T-helper 17 cell (primary cell): ENCODE data around the gene CHRNB1. TPM values are rescaled to one million over a fixed set of nuclear protein-coding genes. Genes with fewer than 3 reads are reported as not detected.

Experiments
- ATAC-seq: fragments of 150-1000 bp; cut with Tn5 transposase; 2 replicates; pipeline ENCODE4 v1.10.0; 2021; ENCODE audit warnings: mild to moderate bottlenecking, moderate library complexity
- DNase-seq, 3 donors: peaks; one replicate each; pipeline versions ENCODE4 v3.0.0 to v3.0.0-alpha.2; 2020 to 2021
- H3K9me3 ChIP-seq: one replicate; pipeline ENCODE4 v1.7.0; 2013; ENCODE audit warnings: low read length, mild to moderate bottlenecking; ENCODE audit not compliant: control insufficient read depth, poor library complexity, severe bottlenecking
- H3K27ac Mint-ChIP-seq: one replicate; pipeline ENCODE4 v1.8.0; 2022; ENCODE audit warnings: mild to moderate bottlenecking, moderate library complexity, mixed read lengths
- H3K27me3 Mint-ChIP-seq: one replicate; pipeline ENCODE4 v1.8.0; 2022; ENCODE audit warnings: mixed read lengths
- H3K36me3 Mint-ChIP-seq: one replicate; pipeline ENCODE4 v1.8.0; 2022; ENCODE audit warnings: low read depth, mixed read lengths
- H3K4me1 Mint-ChIP-seq: one replicate; pipeline ENCODE4 v1.8.0; 2022; ENCODE audit warnings: mild to moderate bottlenecking, mixed read lengths
- H3K4me3 Mint-ChIP-seq: one replicate; pipeline ENCODE4 v1.8.0; 2022; ENCODE audit warnings: mild to moderate bottlenecking, moderate library complexity, mixed read lengths
- total RNA-seq, 4 donors: library from RNA in 2 of 4; stranded (reverse) in 2 of 4; gene quantifications; one replicate each; pipeline ENCODE4 v1.2.3 and lab custom pipeline; 2022 to 2026

The CHRNB1 gene
- total RNA-seq, 2 donors from 2014 or later, result 7.0 to 7.2 TPM

GRCh38 chr17:7448461-7448860, 3.6 kb downstream of the CHRNB1 start:
- Mint-ChIP-seq H3K4me1 (peaks cover 13% of the 10 kb centered on the region), H3K27me3 (peaks cover 35% of the 10 kb centered on the region), H3K27ac (no peak overlapping the region), H3K4me3 (no peak overlapping the region), H3K36me3 (peaks cover 6% of the 10 kb centered on the region)
- DNase-seq (no peak), ATAC-seq (no peak)
- H3K9me3 ChIP-seq, result no peaks in the 10 kb centered on the region

DNA sequence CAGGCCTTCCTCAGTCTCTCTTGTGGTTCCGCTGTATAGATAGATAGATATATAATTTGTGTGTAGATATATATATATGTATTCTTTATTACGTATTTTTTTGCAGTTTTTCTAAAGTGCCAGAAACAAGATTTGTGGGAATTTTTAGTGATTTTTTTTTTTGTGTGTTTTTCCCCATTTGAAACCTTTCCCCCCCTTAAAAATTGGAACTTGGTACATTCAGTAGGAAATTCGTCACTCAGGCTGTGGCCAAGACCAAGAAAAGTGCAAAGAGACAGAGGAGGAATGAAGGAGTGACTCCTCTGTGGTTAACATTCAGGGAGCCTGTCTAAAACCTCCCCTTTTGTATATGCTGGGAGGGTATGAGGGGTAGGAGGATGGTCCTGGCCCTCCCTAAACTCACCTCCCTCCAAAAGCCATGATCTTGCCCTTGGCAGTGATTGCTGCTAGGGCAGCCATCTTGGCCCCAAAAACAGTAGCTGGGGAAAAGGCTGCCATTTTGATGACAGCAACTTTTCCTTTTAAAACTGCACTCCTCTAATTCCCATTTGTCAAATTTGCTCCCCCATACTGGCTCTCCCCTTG, 15.2 kb downstream of the CHRNB1 start:
- no peaks in the 10 kb centered on the region for H3K27me3 Mint-ChIP-seq
- H3K9me3 ChIP-seq, result no peaks in the 10 kb centered on the region
- ATAC-seq, result no peak
- peaks cover 4% of the 10 kb centered on the region for H3K36me3 Mint-ChIP-seq
- H3K4me3 Mint-ChIP-seq, result no peak overlapping the region
- H3K4me1 Mint-ChIP-seq, result peaks cover 16% of the 10 kb centered on the region
- no peak overlapping the region for H3K27ac Mint-ChIP-seq
- no peak for DNase-seq

GRCh38 chr17:7460850-7461660, 16.2 kb downstream of the CHRNB1 start:
- Mint-ChIP-seq H3K4me3 (no peak overlapping the region), H3K4me1 (peaks cover 12% of the 10 kb centered on the region), H3K27me3 (no peaks in the 10 kb centered on the region), H3K36me3 (peaks cover 4% of the 10 kb centered on the region), H3K27ac (peak overlapping the region; percentile 32)
- no peak for DNase-seq
- no peak for ATAC-seq
- H3K9me3 ChIP-seq, result no peaks in the 10 kb centered on the region

DNA sequence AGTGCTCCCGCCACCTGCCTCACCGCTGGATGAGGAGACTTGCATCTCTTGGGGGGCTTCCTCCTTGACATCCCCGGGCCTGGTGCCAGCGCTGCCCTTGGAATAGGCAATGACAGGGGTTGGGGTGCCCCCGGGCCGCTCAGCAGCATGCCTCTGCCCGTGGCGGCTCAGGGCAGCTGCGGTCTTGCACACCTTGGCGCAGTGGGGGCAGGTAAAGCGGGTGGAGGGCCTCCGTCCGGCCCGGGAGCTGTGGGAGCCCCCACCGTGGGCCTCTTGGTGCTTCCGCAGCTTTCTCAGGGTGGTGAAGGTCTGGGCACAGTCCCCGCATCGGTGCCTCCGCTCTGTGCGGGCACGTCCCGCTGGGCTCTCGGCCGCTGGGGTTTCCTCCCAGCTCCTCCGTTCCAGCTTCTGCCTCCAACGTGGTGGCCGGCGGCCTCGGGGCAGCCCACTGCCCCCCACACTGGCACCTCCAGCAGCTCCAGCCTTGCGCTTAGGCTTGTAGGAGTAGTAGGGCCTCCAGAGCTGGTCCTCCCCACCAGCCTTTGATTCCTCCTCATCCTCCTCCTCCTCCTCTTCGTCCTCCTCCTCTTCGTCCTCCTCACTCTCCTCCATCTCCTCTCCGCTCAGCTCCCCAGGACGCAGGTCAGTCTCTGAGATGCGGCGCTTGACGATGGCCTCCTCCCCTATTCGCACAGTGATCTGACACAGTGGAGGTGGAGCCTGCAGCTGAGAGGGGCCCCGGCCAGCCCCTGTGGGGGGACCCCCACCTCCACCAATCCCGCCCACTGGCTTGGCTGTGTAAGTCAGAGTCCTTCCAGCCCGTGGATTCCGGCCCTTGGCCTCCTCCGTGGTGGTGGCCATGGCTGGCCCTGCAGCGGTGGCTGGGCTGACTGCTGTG, 17.9 kb downstream of the CHRNB1 start:
- ATAC-seq, result no peak
- H3K36me3 Mint-ChIP-seq, result peaks cover 4% of the 10 kb centered on the region
- no peaks in the 10 kb centered on the region for H3K9me3 ChIP-seq
- H3K4me1 Mint-ChIP-seq, result peaks cover 14% of the 10 kb centered on the region
- no peaks in the 10 kb centered on the region for H3K27me3 Mint-ChIP-seq
- peak overlapping the region; percentile 39 for H3K27ac Mint-ChIP-seq
- no peak overlapping the region for H3K4me3 Mint-ChIP-seq
- DNase-seq, result no peak

- DNase-seq (no peak), ATAC-seq (no peak)
- Mint-ChIP-seq H3K4me1 (peaks cover 15% of the 10 kb centered on the region), H3K4me3 (peak overlapping the region; percentile 33), H3K27ac (peak overlapping the region; percentile 39), H3K27me3 (no peaks in the 10 kb centered on the region), H3K36me3 (peaks cover 4% of the 10 kb centered on the region)
- no peaks in the 10 kb centered on the region for H3K9me3 ChIP-seq
Measured at GRCh38 chr17:7463372-7463846, 18.5 kb downstream of the CHRNB1 start.

- DNase-seq, result no peak
- no peaks in the 10 kb centered on the region for H3K27me3 Mint-ChIP-seq
- peak overlapping the region; percentile 39 for H3K27ac Mint-ChIP-seq
- H3K4me3 Mint-ChIP-seq, result no peak overlapping the region
- H3K4me1 Mint-ChIP-seq, result peaks cover 19% of the 10 kb centered on the region
- H3K36me3 Mint-ChIP-seq, result peaks cover 4% of the 10 kb centered on the region
- no peak for ATAC-seq
- H3K9me3 ChIP-seq, result no peaks in the 10 kb centered on the region
Measured at GRCh38 chr17:7464081-7464480, 19.2 kb downstream of the CHRNB1 start.

DNA sequence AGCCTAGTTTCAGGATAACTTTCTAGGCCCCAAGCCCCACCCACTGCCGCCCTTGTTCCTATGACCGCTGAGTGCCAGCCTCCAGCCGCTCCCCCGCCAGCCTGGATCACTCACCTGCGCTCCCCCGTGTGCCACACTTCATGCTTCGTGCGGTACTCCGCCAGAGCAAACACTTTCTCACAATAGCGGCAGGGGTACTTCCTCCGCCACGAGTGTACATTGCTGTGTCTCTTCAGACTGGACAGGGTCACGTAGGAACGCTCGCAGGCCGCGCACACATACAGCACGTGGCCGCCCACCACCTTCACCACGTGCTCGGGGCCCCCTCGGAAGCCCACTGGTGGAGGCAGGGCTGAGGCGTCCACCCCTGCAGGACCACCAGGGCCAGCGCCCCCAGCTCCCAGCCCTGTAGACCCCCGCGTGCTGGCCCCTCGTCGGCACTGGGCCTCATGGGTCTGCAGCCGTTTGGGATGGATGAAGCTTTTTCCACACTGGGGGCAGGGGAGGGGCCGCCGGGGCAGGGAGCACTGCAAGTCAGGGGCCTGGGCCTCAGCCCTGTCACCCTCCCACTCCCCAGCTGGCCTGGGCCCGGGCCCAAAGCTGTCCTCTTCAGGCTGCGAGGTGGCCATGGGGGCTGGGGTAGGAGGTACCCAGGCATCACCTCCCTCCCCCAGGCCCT, 20.9 kb downstream of the CHRNB1 start:
- peaks cover 16% of the 10 kb centered on the region for H3K4me1 Mint-ChIP-seq
- H3K36me3 Mint-ChIP-seq, result peaks cover 4% of the 10 kb centered on the region
- no peak overlapping the region for H3K4me3 Mint-ChIP-seq
- DNase-seq, result no peak
- H3K9me3 ChIP-seq, result no peaks in the 10 kb centered on the region
- H3K27me3 Mint-ChIP-seq, result no peaks in the 10 kb centered on the region
- no peak for ATAC-seq
- H3K27ac Mint-ChIP-seq, result no peak overlapping the region

GRCh38 chr17:7466318-7466638, 21.4 kb downstream of the CHRNB1 start:
- DNase-seq, result no peak
- Mint-ChIP-seq H3K27me3 (no peaks in the 10 kb centered on the region), H3K36me3 (peaks cover 2% of the 10 kb centered on the region), H3K4me3 (no peak overlapping the region), H3K27ac (peak overlapping the region; percentile 59), H3K4me1 (peaks cover 13% of the 10 kb centered on the region)
- no peaks in the 10 kb centered on the region for H3K9me3 ChIP-seq
- ATAC-seq, result no peak

DNA sequence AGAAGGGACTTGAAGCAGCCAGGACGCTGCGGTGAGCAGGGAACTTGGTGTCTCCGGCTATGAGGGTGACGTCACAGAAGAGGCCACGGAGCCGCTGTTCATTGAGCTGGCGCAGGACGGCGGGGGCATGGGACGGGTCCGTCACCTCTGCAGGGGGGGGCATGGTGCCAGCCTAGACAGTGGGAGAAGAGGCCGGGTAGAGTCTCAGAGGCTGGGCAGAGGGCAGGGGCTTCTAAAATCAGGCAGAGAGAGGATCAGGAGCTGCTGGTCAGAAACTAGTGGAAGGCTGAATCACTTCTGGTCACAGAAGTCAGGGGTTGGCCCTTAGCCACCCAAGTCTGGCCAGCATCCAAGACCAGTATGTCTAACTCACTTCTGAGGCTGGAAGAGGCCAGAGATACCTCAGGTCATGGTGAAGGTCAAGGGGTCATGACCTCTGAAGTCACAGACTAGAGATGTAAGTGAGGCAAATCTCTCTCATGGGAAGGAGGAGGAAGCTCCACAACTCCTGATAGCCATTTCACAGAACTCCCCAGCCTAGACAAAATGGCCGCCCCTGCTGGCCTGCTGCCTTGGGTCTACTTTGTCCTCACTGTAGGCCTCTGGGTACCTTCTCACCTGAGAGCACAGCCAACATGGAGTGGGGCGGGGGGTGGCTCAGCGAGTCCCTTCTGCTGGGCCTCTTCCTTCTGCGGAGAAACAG, 21.9 kb downstream of the CHRNB1 start:
- Mint-ChIP-seq H3K4me3 (no peak overlapping the region), H3K27ac (peak overlapping the region; percentile 59), H3K36me3 (no peaks in the 10 kb centered on the region), H3K4me1 (peaks cover 16% of the 10 kb centered on the region), H3K27me3 (no peaks in the 10 kb centered on the region)
- no peaks in the 10 kb centered on the region for H3K9me3 ChIP-seq
- DNase-seq, result no peak
- ATAC-seq, result no peak

GRCh38 chr17:7467498-7467897, 22.6 kb downstream of the CHRNB1 start:
- Mint-ChIP-seq H3K27ac (no peak overlapping the region), H3K27me3 (no peaks in the 10 kb centered on the region)

DNA sequence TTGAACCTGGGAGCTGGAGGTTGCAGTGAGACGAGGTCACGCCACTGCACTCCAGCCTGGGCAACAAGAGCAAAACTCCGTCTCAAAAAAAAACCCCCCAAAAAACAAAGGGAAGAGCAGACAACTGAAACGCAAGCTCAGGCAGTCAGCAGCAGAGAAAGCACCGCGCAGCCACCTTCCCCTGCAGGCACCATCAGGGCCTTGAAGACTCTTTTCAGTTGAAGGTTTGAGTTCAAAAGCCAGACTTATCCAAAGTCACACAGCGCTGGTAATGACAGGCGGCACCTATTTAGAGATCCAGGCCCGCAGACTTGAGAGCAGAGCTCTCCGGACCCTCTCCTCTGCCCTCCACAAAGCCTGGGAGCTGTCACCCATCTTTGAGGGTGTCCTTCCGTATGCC, 23.4 kb downstream of the CHRNB1 start:
- Mint-ChIP-seq H3K4me1 (peaks cover 17% of the 10 kb centered on the region), H3K4me3 (no peak overlapping the region), H3K27me3 (no peaks in the 10 kb centered on the region), H3K36me3 (no peaks in the 10 kb centered on the region), H3K27ac (no peak overlapping the region)
- no peaks in the 10 kb centered on the region for H3K9me3 ChIP-seq
- DNase-seq, result no peak
- no peak for ATAC-seq

More at GRCh38 chr17:7467498-7467897, 22.6 kb downstream of the CHRNB1 start:
- no peaks in the 10 kb centered on the region for H3K9me3 ChIP-seq
- DNase-seq, result no peak
- Mint-ChIP-seq H3K4me1 (peaks cover 19% of the 10 kb centered on the region), H3K4me3 (no peak overlapping the region), H3K36me3 (no peaks in the 10 kb centered on the region)
- no peak for ATAC-seq

GRCh38 chr17:7468804-7469389, 24.0 kb downstream of the CHRNB1 start:
- Mint-ChIP-seq H3K36me3 (no peaks in the 10 kb centered on the region), H3K27me3 (no peaks in the 10 kb centered on the region), H3K27ac (no peak overlapping the region), H3K4me3 (no peak overlapping the region), H3K4me1 (peaks cover 17% of the 10 kb centered on the region)
- DNase-seq (no peak), ATAC-seq (no peak)
- H3K9me3 ChIP-seq, result no peaks in the 10 kb centered on the region
